HCEC 1CT (cell line): ENCODE data around the gene FGF7.
A peak's percentile ranks its signal among the peaks of the same experiment; 100 is the strongest.
"Not testable (repeated sequence)": the region's sequence is repeated elsewhere in the genome, so short reads cannot be mapped to it uniquely, and the experiment has no call there.

Experiments used
- DNase-seq: peaks from one replicate; pipeline ENCODE4 v3.0.0-alpha.2; 2017

The FGF7 gene

GRCh38 chr15:49439678-49440395 is 16.8 kb downstream of the FGF7 start:
- DNase-seq: peak; percentile 41

GRCh38 chr15:49441356-49441755 is 18.3 kb downstream of the FGF7 start:
- DNase-seq: no peak

GRCh38 chr15:49441816-49442215 is 18.8 kb downstream of the FGF7 start:
- no peak for DNase-seq

GRCh38 chr15:49452595-49452994 is 29.6 kb downstream of the FGF7 start:
- DNase-seq: no peak

- DNase-seq: no peak
Observed at GRCh38 chr15:49456166-49456565, 33.1 kb downstream of the FGF7 start.

GRCh38 chr15:49458145-49458544 is 35.1 kb downstream of the FGF7 start:
- peak; percentile 74 for DNase-seq

- DNase-seq: no peak
Observed at GRCh38 chr15:49460411-49460941, 37.4 kb downstream of the FGF7 start.

- peak; percentile 40 for DNase-seq
Observed at GRCh38 chr15:49462232-49462844, 39.3 kb downstream of the FGF7 start.

GRCh38 chr15:49464522-49464921 is 41.5 kb downstream of the FGF7 start:
- no peak for DNase-seq

GRCh38 chr15:49466119-49466518 is 43.1 kb downstream of the FGF7 start:
- no peak for DNase-seq

- peak; percentile 43 for DNase-seq
Observed at GRCh38 chr15:49467746-49468480, 44.9 kb downstream of the FGF7 start.

- peak; percentile 74 for DNase-seq
Observed at GRCh38 chr15:49468481-49468839, 45.4 kb downstream of the FGF7 start.

- not testable (repeated sequence) for DNase-seq
Observed at GRCh38 chr15:49471248-49471647, 48.2 kb downstream of the FGF7 start.

GRCh38 chr15:49471733-49472132 is 48.7 kb downstream of the FGF7 start:
- DNase-seq: no peak

- no peak for DNase-seq
Observed at GRCh38 chr15:49472338-49472737, 49.3 kb downstream of the FGF7 start.

GRCh38 chr15:49473031-49473430 is 50.0 kb downstream of the FGF7 start:
- DNase-seq: peak; percentile 76

- not testable (repeated sequence) for DNase-seq
Observed at GRCh38 chr15:49478021-49478420, 55.0 kb downstream of the FGF7 start.

GRCh38 chr15:49478982-49479381 is 55.9 kb downstream of the FGF7 start:
- DNase-seq: not testable (repeated sequence)

GRCh38 chr15:49485401-49485800 is 62.4 kb downstream of the FGF7 start:
- DNase-seq: not testable (repeated sequence)

GRCh38 chr15:49490966-49491365 is 67.9 kb downstream of the FGF7 start:
- DNase-seq: no peak

GRCh38 chr15:49492151-49492550 is 69.1 kb downstream of the FGF7 start:
- DNase-seq: no peak

GRCh38 chr15:49492830-49493229 is 69.8 kb downstream of the FGF7 start:
- DNase-seq: peak; percentile 96

- DNase-seq: peak; percentile 26
Observed at GRCh38 chr15:49494842-49495241, 71.8 kb downstream of the FGF7 start.
